Large intestine (tissue), 3 donors: ENCODE data around the gene CLPTM1. TPM values are rescaled to one million over a fixed set of nuclear protein-coding genes. Genes with fewer than 3 reads are reported as not detected.

ENCODE experiments used
- DNase-seq, 2 donors: peaks; one replicate each; pipeline versions ENCODE4 v3.0.0 to v3.0.0-alpha.2; 2013
- H3K27ac ChIP-seq: one replicate; pipeline ENCODE4 v1.5.1; 2013; ENCODE audit warnings: low read length
- H3K27me3 ChIP-seq: 2 replicates; pipeline ENCODE4 v1.6.1; 2013; ENCODE audit warnings: low read length; ENCODE audit not compliant: control insufficient read depth, insufficient read depth
- H3K36me3 ChIP-seq: 2 replicates; pipeline ENCODE4 v1.6.1; 2013; ENCODE audit warnings: low read length; ENCODE audit not compliant: control insufficient read depth, insufficient read depth
- H3K4me1 ChIP-seq: one replicate; pipeline ENCODE4 v1.6.1; 2013; ENCODE audit warnings: low read length; ENCODE audit not compliant: control insufficient read depth, insufficient read depth
- H3K4me3 ChIP-seq: one replicate; pipeline ENCODE4 v1.5.1; 2013; ENCODE audit warnings: low read length
- H3K9me3 ChIP-seq: one replicate; pipeline ENCODE4 v1.6.1; 2013; ENCODE audit warnings: mild to moderate bottlenecking, low read depth, low read length, moderate library complexity; ENCODE audit not compliant: control insufficient read depth
- WGBS: methylation state at CpG from one replicate; pipeline ENCODE4 v1.1.5; 2013; ENCODE audit warnings: low lambda C conversion rate; ENCODE audit not compliant: insufficient coverage; 5-methylcytosine and 5-hydroxymethylcytosine counted together
- polyA plus RNA-seq: library from polyadenylated mRNA; unstranded; fragments of 120-200 nt; gene quantifications from one replicate; pipeline ENCODE4 v1.2.1, GENCODE V29; 2013

Gene CLPTM1
- polyA plus RNA-seq, 1 donor, result 91.6 TPM

GRCh38 chr19:45008552-45008951 is 53.4 kb downstream of the CLPTM1 start:
- H3K27me3 ChIP-seq, result no peaks in the 10 kb centered on the region
- H3K4me1 ChIP-seq, result peaks cover 39% of the 10 kb centered on the region
- peak; percentile 77 to 94 for DNase-seq
- peak overlapping the region; percentile 93 for H3K27ac ChIP-seq
- no CpG with 5 or more reads among the region's 10 CpGs for WGBS
- no peaks in the 10 kb centered on the region for H3K9me3 ChIP-seq
- H3K36me3 ChIP-seq, result no peaks in the 10 kb centered on the region
- peak overlapping the region; percentile 25 for H3K4me3 ChIP-seq

GRCh38 chr19:45009625-45010255 is 54.6 kb downstream of the CLPTM1 start:
- no peak overlapping the region for H3K27ac ChIP-seq
- H3K4me3 ChIP-seq, result no peak overlapping the region
- H3K9me3 ChIP-seq, result no peaks in the 10 kb centered on the region
- no peak for DNase-seq
- H3K4me1 ChIP-seq, result peaks cover 39% of the 10 kb centered on the region
- WGBS, result no CpG with 5 or more reads among the region's 9 CpGs
- no peaks in the 10 kb centered on the region for H3K27me3 ChIP-seq
- H3K36me3 ChIP-seq, result peaks cover 2% of the 10 kb centered on the region

- Histone ChIP-seq H3K27me3 (no peaks in the 10 kb centered on the region), H3K4me3 (no peak overlapping the region), H3K9me3 (no peaks in the 10 kb centered on the region), H3K36me3 (peaks cover 3% of the 10 kb centered on the region), H3K27ac (no peak overlapping the region), H3K4me1 (peaks cover 36% of the 10 kb centered on the region)
- WGBS, result 65% methylated on average over 2 of the region's 6 CpGs
- no peak for DNase-seq
These were observed 55.1 kb downstream of the CLPTM1 start for GRCh38 chr19:45010306-45010705.

GRCh38 chr19:45011959-45012358 is 56.8 kb downstream of the CLPTM1 start:
- no peak for DNase-seq
- Histone ChIP-seq H3K9me3 (no peaks in the 10 kb centered on the region), H3K4me3 (no peak overlapping the region), H3K27me3 (no peaks in the 10 kb centered on the region), H3K4me1 (peaks cover 20% of the 10 kb centered on the region), H3K27ac (no peak overlapping the region), H3K36me3 (peaks cover 4% of the 10 kb centered on the region)
- no CpG with 5 or more reads among the region's 42 CpGs for WGBS

- no peaks in the 10 kb centered on the region for H3K27me3 ChIP-seq
- H3K4me1 ChIP-seq, result peaks cover 2% of the 10 kb centered on the region
- no peak overlapping the region for H3K27ac ChIP-seq
- WGBS, result no CpG with 5 or more reads among the region's 13 CpGs
- DNase-seq, result peak in 1 of 2 donors; percentile 58
- H3K4me3 ChIP-seq, result no peak overlapping the region
- H3K36me3 ChIP-seq, result peaks cover 4% of the 10 kb centered on the region
- no peaks in the 10 kb centered on the region for H3K9me3 ChIP-seq
These were observed 61.5 kb downstream of the CLPTM1 start for GRCh38 chr19:45016388-45017314.

GRCh38 chr19:45019187-45019586 is 64.0 kb downstream of the CLPTM1 start:
- Histone ChIP-seq H3K36me3 (peaks cover 5% of the 10 kb centered on the region), H3K9me3 (no peaks in the 10 kb centered on the region), H3K4me3 (no peak overlapping the region), H3K27ac (no peak overlapping the region), H3K27me3 (no peaks in the 10 kb centered on the region), H3K4me1 (peaks cover 2% of the 10 kb centered on the region)
- no CpG with 5 or more reads among the region's 2 CpGs for WGBS
- no peak for DNase-seq

DNA sequence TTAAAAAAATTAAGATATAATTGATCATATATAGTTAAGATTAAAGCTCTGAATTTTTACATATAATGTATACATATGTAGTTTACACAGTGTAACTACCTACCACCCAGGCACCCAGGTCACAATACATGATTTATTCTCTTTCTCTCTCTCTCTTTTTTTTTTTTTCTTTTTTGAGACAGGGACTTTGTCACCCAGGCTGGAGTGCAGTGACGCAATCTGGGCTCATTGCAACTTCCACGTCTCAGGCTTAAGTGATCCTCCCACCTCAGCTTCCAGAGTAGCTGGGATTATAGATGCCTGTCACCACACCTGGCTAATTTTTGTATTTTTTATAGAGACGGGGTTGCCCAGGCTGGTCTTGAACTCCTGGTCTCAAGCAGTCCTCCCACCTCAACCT is 64.9 kb downstream of the CLPTM1 start:
- Histone ChIP-seq H3K9me3 (no peaks in the 10 kb centered on the region), H3K27me3 (no peaks in the 10 kb centered on the region), H3K4me1 (peaks cover 2% of the 10 kb centered on the region), H3K27ac (peak overlapping the region; percentile 38), H3K4me3 (no peak overlapping the region), H3K36me3 (peaks cover 5% of the 10 kb centered on the region)
- WGBS, result no CpG with 5 or more reads among the region's 3 CpGs
- peak; percentile 79 to 86 for DNase-seq

- DNase-seq, result no peak
- peaks cover 2% of the 10 kb centered on the region for H3K4me1 ChIP-seq
- no peaks in the 10 kb centered on the region for H3K27me3 ChIP-seq
- no peaks in the 10 kb centered on the region for H3K9me3 ChIP-seq
- H3K4me3 ChIP-seq, result no peak overlapping the region
- H3K36me3 ChIP-seq, result peaks cover 3% of the 10 kb centered on the region
- H3K27ac ChIP-seq, result no peak overlapping the region
- WGBS, result no CpG with 5 or more reads among the region's 14 CpGs
These were observed 66.8 kb downstream of the CLPTM1 start for GRCh38 chr19:45021971-45022370.

DNA sequence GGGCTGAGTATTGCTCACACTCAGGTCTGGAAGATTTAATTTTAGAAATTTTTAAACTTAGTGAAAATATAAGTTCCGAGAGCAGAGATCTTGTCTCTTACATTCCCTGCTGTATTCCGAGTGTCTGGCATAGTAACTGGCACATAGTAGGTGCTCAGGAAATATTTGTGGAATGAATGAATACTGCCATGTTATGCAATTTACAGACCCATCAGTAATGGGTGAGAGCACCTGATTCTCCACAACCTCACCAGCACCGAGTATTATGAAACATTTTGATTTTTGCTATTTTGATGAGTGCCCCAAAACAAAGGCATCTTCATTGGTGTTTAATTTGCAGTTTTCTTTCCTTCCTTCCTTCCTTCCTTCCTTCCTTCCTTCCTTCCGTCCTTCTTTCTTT is 67.9 kb downstream of the CLPTM1 start:
- Histone ChIP-seq H3K4me3 (no peak overlapping the region), H3K4me1 (peaks cover 2% of the 10 kb centered on the region), H3K27ac (no peak overlapping the region), H3K36me3 (peaks cover 6% of the 10 kb centered on the region), H3K9me3 (no peaks in the 10 kb centered on the region), H3K27me3 (no peaks in the 10 kb centered on the region)
- DNase-seq, result no peak
- 100% methylated on average over 1 of the region's 4 CpGs for WGBS

GRCh38 chr19:45025264-45025663 is 70.1 kb downstream of the CLPTM1 start:
- H3K4me1 ChIP-seq, result no peaks in the 10 kb centered on the region
- no peak overlapping the region for H3K27ac ChIP-seq
- no peak overlapping the region for H3K4me3 ChIP-seq
- DNase-seq, result no peak
- peaks cover 16% of the 10 kb centered on the region for H3K36me3 ChIP-seq
- WGBS, result no CpG with 5 or more reads among the region's 9 CpGs
- H3K9me3 ChIP-seq, result no peaks in the 10 kb centered on the region
- no peaks in the 10 kb centered on the region for H3K27me3 ChIP-seq
